ENCODE data around the gene APOBEC4.

APOBEC4 gene

GRCh38 chr1:183598386-183598785 is 54.7 kb downstream of the APOBEC4 start:
- no peak for DNase-seq

DNA sequence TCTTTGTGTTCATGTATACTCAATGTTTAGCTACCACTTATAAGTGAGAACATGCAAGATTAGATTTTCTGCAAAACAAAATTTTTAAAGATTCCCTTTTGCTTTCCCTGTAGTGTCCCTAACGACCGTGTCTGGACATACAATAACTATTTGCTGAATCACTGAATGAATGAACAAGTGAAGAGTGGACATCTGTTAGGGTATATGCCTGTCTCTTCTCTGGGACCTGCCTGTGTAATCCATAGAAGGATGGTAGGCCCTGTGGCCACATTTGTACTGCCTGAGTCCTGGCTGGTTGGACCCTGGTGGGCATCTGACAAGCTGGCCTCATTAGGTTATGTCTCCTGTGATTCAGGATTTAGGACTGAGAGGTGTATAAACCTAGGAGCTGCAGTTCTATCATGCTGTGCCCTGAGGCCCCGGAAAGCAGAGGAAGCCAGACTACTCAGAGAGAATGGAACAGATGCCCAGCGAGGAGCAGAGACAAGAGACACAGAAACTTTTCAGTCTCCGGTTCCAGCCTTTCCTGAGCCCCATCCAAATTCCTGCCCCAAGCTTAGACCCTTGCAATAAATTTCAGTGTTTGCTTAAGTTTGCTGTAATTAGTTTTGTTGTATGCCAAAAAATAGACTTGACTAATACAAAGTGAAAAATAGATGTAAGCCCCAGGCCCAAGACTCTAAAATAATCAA is 55.3 kb downstream of the APOBEC4 start:
- DNase-seq = no peak

DNA sequence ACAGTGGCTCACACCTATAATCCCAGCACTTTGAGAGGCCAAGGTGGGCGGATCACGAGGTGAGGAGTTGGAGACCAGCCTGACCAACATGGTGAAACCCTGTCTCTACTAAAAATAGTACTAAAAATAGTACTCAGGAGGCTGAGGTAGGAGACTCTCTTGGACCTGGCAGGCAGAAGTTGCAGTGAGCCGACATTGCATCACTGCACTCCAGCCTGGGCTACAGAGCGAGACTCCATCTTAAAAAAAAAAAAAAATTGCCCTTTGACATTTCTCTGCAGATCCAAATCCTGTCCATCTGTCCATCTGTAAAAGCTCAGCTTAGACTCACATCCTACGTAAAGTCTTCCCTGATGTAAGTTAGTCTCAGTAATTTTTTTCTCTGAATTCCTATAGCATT is 56.6 kb downstream of the APOBEC4 start:
- no peak for DNase-seq

Data from eye (tissue), 1 donor.